ENCODE measurements around the gene ASGR2.
"Not testable (repeated sequence)": the region's sequence is repeated elsewhere in the genome, so short reads cannot be mapped to it uniquely, and the experiment has no call there.

- TF ChIP-seq EP300, CTCF, POLR2A (IDR thresholded peaks at IDR 0.05): not testable (repeated sequence)
Measured at GRCh38 chr17:7120635-7121034, 6.0 kb upstream of the ASGR2 start.

Measured in stomach (tissue), 4 donors.